Measurements from ENCODE around the gene ULK1.

The ULK1 gene

DNA sequence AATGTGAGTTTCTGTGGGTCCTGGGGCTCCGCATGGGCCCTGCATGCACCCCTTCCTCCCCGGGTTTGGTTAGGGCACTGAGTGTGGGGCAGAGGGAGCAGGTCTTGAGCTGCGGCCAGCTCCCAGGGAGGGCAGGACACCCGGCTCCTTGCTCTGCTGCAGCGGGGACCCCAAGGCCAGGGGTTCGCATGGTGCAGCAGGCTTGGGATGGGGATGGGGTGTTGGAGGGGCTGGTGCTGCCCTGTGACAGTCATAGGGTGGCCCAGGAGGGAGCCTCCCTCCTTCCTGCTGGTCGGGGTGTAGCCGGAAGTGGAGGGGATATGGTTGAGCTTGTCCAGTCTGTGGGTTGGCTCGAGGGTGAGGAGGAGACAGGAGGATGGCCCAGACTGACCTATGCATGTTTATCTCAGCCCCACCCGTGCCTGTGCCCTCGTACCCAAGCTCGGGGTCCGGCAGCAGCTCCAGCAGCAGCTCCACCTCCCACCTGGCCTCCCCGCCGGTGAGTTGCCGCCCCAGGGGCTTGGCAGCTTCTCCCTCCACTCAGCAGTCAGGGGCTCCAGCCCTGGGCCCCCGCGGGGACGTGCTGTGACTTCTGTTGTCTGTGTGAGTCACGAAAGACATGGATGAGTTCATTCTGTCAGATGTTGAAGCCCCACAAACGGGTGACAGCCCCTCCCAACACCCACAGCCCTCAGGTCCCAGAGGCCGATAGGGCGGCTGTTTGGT is 16.0 kb downstream of the ULK1 start:
- TF ChIP-seq, protein P1, sequence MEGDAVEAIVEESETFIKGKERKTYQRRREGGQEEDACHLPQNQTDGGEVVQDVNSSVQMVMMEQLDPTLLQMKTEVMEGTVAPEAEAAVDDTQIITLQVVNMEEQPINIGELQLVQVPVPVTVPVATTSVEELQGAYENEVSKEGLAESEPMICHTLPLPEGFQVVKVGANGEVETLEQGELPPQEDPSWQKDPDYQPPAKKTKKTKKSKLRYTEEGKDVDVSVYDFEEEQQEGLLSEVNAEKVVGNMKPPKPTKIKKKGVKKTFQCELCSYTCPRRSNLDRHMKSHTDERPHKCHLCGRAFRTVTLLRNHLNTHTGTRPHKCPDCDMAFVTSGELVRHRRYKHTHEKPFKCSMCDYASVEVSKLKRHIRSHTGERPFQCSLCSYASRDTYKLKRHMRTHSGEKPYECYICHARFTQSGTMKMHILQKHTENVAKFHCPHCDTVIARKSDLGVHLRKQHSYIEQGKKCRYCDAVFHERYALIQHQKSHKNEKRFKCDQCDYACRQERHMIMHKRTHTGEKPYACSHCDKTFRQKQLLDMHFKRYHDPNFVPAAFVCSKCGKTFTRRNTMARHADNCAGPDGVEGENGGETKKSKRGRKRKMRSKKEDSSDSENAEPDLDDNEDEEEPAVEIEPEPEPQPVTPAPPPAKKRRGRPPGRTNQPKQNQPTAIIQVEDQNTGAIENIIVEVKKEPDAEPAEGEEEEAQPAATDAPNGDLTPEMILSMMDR (conservative IDR thresholded peaks at IDR 0.05; ENCODE audit: control insufficient read depth, insufficient read depth, low read depth, low read length) = no peak
- no peak for DNase-seq (ENCODE audit: low read depth)
- H3K4me3 ChIP-seq (ENCODE audit: control insufficient read depth, low read depth, low read length) = no peak overlapping the region

DNA sequence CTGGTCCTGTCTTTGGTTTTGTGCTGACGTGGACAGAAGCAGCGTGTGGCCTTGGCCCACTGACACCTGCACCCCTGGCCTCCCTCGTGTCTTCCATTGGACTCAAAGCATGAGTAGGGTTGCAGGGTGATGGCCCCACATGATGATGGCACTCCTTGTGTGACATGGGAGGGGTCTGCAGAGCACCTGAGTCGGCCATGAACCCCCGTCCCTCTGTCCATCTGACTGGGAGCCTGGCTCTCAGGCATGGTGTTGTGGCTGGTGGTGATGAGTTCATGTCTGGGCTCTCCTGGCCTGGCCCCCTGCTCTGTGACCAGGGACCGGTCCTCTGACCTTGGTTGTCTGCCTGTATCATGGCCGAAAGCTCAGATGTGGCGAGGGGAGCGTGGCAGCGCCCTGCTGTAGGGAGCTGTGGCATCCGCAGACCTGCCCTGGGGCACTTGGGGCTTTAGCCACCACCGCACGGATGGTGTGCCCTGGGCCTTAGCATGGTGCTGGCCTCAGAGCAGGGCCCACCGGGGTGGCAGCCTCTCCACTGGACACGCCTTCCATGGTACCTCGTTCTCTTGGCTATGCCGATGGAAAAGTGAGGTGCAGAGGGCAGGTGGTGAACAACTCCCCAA is 16.7 kb downstream of the ULK1 start:
- no peak for DNase-seq (ENCODE audit: low read depth)
- TF ChIP-seq, protein P1 (conservative IDR thresholded peaks at IDR 0.05; ENCODE audit: control insufficient read depth, insufficient read depth, low read depth, low read length) = no peak

DNA sequence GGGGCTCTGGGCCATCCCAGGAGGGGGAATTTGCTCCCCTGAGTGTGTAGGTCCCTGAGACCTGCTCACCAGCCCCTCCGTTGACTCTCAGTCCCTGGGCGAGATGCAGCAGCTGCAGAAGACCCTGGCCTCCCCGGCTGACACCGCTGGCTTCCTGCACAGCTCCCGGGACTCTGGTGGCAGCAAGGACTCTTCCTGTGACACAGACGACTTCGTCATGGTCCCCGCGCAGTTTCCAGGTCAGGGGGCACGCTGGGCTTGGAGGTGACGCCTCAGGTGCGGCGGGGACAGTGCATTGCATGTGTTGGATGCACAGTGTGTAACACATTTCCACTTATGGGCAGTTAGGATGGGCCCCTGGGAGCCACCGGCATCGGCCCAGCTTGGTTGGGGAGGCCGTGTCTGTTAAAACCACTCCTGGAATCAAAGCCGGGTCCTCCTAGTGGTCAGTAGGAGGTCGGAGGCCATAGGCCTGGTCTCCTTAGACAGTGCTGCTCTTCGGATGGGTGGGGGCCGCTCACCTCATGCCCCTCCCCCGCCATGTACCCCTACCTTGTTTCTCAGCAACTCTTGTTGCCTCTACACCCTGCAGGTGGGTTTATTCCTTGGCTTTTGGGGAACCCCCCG is 17.5 kb downstream of the ULK1 start:
- DNase-seq (ENCODE audit: low read depth) = peak; percentile 11
- TF ChIP-seq, protein P1 (conservative IDR thresholded peaks at IDR 0.05; ENCODE audit: control insufficient read depth, insufficient read depth, low read depth, low read length) = peak; percentile 2
- H3K4me3 ChIP-seq (ENCODE audit: control insufficient read depth, low read depth, low read length) = no peak overlapping the region

More for the DNA sequence above, 16.7 kb downstream of the ULK1 start:
- no peak overlapping the region for H3K4me3 ChIP-seq (ENCODE audit: control insufficient read depth, low read depth, low read length)

DNA sequence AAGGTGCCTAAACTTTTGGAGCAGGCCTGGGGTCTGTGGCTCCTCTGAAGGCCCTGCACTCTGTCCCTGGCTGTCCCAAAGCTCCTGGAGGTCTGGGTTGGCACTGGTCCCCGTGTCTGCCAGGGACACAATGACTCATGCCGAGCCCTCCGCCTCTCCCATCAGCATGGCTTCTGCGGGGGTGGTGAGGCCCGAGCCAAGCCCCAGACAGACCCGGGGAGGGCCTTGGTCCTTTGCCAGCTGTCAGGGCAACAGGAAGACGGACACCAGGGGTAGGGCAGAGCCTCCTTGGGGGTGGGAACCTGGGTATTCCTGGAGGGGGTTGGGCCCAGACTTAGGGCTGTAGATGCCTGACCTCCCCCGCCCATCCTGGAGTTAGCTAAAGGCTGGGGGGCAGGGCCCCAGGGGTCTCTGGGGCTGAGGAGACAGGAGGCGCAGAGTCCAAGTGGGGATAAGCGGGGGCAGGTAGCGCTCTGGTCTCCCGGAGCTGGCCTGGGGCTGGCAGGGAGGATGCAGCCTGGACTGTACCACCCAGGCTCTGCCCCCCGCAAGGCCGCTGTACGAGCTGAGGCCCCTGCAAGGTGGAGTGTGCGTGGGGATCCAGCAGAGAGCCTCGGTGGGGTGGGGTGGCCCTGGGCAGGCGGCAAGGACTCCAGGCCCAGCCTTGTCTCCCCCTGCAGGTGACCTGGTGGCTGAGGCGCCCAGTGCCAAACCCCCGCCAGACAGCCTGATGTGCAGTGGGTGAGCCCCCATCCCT is 18.3 kb downstream of the ULK1 start:
- TF ChIP-seq, protein P1 (conservative IDR thresholded peaks at IDR 0.05; ENCODE audit: control insufficient read depth, insufficient read depth, low read depth, low read length) = no peak
- DNase-seq (ENCODE audit: low read depth) = peak; percentile 91
- no peak overlapping the region for H3K4me3 ChIP-seq (ENCODE audit: control insufficient read depth, low read depth, low read length)

DNA sequence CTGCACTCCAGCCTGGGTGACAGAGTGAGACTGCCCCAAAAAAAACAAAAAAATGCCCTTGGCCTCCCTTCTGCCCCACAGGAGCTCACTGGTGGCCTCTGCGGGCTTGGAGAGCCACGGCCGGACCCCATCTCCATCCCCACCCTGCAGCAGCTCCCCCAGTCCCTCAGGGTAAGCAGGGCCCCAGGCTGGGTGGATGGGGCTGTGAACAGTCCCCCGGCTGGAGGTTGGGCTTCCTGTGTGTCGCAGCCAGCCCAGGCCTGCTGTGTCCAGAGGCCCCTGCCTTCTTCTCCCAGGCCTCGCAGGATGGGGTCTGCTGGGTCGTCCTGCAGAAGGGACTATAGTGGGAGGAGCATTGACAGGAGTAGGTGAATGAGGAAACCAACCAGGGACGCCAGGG is 19.2 kb downstream of the ULK1 start:
- TF ChIP-seq, protein P1 (conservative IDR thresholded peaks at IDR 0.05; ENCODE audit: control insufficient read depth, insufficient read depth, low read depth, low read length) = no peak
- no peak overlapping the region for H3K4me3 ChIP-seq (ENCODE audit: control insufficient read depth, low read depth, low read length)
- DNase-seq (ENCODE audit: low read depth) = no peak

DNA sequence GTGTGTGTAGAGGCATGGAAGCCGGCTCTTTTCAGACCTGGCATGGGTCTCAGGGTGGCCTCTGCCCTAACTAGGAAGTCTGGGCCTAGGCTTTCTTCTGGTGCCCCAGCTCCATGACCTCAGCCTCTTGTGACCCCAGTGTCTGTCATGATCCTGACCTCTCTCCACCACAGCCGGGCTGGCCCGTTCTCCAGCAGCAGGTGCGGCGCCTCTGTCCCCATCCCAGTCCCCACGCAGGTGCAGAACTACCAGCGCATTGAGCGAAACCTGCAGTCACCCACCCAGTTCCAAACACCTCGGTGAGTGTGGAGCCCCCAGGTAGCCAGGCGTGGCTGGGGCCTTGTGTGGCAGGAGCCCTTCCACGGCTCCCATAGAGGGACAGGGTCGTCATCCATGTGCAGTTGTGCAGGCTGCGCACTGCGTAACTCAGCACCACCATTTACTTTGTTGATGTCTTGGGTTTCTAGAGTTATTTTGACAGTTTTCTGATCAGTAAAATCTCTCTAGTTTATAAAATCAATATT is 19.8 kb downstream of the ULK1 start:
- H3K4me3 ChIP-seq (ENCODE audit: control insufficient read depth, low read depth, low read length) = no peak overlapping the region
- DNase-seq (ENCODE audit: low read depth) = no peak
- TF ChIP-seq, protein P1 (conservative IDR thresholded peaks at IDR 0.05; ENCODE audit: control insufficient read depth, insufficient read depth, low read depth, low read length) = no peak
